HG02970 (cell line): Measurements from ENCODE around the gene FGF14.
"Not testable (repeated sequence)": the region's sequence is repeated elsewhere in the genome, so short reads cannot be mapped to it uniquely, and the experiment has no call there.

Experiments used
- ATAC-seq: cut with Tn5 transposase; IDR thresholded peaks from one replicate; pipeline ENCODE4 v1.9.1; 2021; ENCODE audit warnings: mild to moderate bottlenecking, moderate library complexity, moderate number of reproducible peaks; ENCODE audit not compliant: unreplicated experiment, low FRiP score

The FGF14 gene

DNA sequence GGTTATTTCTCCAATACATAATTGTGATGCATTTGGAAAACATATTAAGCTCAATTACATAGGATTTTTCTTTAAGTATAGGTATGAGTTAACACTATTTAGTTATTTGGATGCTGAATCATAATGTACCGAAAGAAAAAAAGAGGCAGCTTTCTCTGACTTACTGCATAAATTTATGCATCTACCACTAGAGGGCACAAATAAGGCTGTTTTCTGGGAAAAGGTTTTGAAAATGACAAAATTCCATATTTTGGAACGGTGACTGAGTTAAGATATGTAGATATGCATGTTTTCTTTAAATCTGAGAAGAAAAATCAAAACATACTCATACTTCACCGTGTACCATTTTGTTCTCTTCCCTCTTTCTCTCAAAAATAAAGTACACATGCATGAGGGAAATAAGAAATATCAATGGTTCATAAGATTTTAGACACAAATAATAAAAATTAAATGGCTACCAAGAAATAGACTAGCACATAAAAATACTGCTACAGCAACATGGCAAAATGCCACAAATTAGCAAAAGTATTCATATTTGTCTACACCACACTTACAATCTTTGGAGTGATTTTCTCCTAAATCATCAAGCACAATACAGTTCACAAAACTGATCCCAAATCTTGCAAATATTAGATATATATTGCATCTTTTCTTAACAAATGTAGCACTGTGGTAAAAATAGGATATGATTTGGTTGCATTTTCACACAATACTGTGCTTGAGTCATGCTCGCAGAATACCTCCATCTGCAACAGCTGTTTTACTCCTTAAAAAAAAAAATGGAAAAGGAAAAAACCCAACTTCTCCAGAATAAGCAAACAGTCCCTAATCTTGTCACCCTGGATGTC lies 260.0 kb downstream of the FGF14 start:
- no peak for ATAC-seq

GRCh38 chr13:102139626-102140025 lies 262.2 kb downstream of the FGF14 start:
- no peak for ATAC-seq

GRCh38 chr13:102138635-102139190 lies 263.1 kb downstream of the FGF14 start:
- ATAC-seq: no peak

DNA sequence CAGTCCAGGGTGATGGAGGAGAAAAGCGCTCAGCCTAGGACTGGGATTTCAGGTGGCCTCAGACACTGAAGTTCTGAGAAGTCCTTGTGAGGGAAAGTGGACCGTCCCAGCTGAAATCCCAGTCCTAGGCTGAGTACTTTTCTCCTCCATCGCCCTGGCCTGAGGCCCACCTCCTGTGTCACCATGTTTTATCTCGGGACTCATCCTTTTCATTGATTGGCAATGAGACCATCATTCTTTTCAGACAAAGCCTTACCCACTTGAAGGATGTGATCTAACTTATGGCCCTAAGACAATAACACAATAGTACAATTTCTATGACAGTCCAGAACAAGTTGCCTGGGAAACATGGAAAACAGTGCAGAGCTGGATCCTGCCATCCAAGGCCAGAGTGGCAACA lies 263.9 kb downstream of the FGF14 start:
- not testable (repeated sequence) for ATAC-seq

- ATAC-seq: no peak
Measured at GRCh38 chr13:102136735-102137296, 265.0 kb downstream of the FGF14 start.

DNA sequence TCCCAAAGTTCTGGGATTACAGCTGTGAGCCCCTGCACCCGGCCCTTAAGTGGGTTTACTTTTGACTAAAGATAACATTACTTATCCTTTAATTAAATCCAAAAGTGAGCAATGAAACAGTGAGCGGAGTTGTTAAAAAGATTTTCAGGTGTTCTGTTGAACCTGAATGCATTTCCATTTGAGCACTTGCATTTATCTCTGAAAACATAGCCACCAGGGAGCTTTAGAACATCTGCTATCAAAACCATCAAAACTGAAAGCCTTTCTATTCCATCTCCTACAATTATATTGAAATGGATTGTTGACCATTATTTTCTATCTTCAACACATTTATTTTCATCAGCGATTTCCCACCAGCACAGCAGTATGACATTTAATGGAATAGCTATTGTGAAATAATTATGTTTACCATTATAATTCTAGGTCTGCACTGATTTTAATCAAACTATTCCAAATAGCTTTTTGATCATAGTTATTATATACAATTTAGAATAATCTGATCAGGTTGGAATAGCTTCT lies 269.0 kb downstream of the FGF14 start:
- ATAC-seq: no peak

DNA sequence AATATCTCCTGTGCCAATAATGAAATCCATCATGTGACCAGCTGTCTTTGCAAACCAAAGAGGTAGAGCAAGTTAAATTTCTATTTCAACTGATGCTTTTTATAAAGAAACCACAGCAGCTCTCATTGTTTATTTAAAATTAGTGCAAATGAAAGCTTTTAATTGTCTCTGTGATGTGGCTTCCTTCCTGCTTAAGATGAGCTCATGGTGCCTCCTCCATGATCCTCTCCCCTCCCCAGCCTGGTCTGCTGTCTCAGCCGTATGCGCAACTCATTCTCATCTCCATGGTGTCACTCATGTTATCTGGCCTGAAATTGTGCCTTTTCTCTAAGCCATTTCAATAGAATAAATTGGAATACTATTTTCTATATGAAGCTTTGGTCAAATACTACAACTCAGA lies 270.6 kb downstream of the FGF14 start:
- ATAC-seq: no peak

DNA sequence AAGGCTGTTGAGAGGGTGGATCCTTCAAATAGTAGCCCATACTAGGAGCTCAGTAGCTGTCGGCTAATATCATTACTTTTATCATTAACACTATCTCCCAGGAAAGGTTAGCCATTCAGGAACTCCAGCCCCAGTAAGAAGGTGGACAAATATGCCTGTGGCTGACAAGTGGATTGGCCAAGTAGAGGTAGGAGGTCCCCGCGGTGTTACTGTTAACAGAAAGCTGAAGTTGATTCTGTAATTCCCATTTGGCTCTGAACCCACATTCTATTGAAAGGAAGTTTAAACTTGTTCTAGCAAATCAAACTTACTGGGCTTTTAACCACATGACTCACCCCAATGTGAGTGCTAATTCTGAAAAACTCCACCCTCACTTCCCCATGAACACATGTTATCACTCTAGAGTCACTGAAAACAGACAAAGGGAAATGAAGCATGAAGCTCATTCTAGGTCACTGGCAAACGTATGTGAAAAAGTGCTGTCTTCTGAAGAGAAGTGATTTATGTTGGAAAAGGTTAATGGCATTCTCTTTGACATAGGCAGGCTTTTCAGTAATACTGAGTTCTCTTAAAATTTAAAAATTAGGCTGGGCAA lies 273.5 kb downstream of the FGF14 start:
- no peak for ATAC-seq

DNA sequence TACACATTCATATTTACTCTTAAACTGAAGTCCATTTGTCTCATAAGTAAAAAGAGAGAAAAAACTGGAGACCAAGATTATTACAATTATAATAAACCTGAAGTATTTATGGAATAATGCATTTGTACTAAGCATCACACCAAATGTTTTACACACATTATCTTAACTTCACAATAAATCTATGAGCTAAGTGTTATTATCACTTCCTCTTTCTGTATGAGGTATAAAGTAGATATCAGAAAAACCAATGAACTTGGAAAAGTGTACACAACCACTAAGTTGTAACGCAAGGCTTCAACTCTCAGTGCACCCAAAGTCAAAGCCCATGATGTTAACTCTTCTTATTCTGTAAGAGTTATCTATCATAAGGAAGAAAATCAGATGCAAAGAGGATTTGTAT lies 274.7 kb downstream of the FGF14 start:
- ATAC-seq: no peak

DNA sequence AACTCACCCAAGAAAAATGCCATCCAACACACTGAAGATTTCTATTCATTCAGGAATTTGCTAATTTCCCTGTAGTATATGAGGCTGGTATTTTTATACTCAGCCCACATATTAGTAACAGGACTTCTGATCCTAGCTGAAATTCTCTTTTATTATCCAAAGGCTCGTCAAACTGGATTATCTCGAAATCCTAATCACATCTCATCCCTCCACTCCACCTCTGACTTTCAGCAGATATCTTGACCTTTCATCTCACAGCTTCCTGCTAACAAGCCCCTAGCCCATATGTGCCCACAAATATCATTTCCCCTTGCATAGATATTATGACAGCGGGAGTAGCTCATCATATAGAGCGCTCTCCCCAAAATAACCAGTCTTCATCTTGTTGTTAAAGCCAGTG lies 279.7 kb downstream of the FGF14 start:
- no peak for ATAC-seq

DNA sequence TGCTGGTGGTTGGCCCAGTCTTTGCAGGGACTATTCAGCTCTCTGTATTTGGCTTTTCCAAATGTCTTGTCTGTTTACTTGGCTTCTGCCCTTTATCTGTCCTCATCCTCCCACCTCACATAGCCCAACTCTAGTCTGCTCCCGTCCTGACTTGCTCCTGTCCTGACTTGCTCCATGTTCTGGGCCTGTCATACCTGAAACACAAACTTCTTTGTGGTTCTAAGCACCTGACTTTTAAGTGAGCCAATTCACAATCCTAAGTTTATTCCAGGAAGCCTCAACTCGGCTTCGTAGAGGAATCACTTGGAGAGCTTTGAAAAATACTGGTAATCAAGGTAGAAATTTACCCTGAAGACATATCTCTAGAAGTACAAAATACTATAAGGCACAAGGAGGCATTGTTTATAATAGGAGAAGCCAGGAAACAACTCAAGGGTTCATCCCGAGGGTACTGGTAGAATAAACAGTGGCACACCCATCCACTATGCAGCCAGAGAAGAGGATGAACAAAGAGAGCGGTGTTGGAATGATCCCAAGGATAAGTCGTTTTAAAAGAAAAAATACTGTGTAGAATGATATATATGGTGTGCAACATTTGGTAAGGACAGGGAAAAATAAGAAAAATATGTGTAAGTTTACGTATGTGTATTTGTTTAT lies 284.5 kb downstream of the FGF14 start:
- no peak for ATAC-seq

- ATAC-seq: no peak
Measured at GRCh38 chr13:102103469-102103868, 298.4 kb downstream of the FGF14 start.

GRCh38 chr13:102100234-102100633 lies 301.6 kb downstream of the FGF14 start:
- no peak for ATAC-seq

- ATAC-seq: no peak
Measured at GRCh38 chr13:102097708-102098107, 304.1 kb downstream of the FGF14 start.

GRCh38 chr13:102093288-102093687 lies 308.6 kb downstream of the FGF14 start:
- ATAC-seq: not testable (repeated sequence)

DNA sequence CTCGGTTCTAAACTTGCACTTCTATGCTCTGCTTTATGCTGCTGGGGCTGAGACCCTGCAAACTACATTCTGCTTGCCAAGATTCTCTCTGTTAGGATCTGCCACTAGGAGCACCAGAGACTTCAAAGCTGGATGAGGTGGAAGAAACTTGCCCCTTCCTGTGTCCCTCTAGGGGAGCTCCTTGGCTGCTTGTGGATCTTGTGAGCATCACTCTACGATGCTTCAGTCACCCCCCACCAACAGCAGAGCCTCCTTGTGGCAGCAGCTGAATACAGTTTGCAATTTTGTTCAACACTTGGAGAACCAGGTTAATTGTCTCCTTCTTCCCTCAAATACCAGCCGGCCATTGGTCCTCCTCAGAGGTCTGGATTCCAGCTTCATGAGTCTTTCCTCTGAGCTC lies 310.6 kb downstream of the FGF14 start:
- no peak for ATAC-seq

DNA sequence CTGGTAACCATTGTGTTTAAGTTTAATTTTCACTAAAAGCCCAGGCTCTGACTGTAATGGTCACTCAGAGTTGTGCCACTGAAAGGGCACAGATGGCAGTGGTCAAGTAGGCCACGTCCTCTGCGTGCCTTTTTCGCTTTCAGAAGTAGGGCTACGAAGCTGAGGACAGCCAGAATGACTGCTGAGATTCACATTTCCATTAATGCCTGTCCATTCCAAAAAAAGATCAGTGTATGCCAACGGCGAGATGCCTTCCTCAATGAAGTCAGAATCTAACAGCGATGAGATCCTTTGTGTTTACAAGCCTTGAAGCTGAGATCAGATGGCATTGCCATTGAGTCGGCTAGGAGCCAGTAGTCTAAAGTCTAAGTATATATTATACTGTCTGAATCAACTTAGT lies 311.3 kb downstream of the FGF14 start:
- no peak for ATAC-seq

- ATAC-seq: no peak
Measured at GRCh38 chr13:102089722-102090121, 312.1 kb downstream of the FGF14 start.

DNA sequence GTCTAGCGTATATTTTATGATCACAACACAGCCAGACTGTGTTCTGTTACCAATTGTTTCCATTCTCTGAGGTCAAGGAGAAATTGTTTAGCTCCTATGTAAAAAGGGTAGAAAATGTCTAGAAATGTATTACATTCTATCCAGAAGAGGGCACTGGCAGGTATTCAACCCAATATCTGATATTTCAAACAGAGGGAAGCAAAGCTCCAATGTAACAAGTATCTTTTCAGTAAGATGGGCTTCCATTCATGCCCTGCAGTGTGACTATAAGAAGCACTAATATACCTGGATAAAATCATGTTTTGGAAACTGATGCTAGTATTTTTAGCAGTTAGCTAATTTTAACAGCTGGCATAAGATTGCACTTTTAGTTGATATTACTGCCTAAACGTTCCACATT lies 312.7 kb downstream of the FGF14 start:
- no peak for ATAC-seq

DNA sequence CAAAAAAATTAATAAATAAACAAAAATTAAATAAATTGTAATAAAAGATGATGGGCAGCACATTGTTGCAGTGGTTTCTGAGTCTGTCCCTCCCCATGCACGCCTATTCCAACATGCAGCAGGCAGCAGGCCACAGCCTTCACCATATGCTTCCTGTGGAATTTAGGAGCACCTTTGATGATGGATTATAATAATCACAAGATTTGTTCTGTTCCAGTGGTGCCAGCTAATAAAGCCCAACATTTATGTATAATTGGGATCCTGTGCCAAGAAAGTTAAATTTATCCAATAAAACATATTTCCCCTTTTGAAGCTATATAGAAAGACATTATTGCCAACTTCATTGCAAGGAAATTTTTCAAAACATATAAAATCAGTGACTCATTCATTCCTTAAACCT lies 328.6 kb downstream of the FGF14 start:
- ATAC-seq: no peak

DNA sequence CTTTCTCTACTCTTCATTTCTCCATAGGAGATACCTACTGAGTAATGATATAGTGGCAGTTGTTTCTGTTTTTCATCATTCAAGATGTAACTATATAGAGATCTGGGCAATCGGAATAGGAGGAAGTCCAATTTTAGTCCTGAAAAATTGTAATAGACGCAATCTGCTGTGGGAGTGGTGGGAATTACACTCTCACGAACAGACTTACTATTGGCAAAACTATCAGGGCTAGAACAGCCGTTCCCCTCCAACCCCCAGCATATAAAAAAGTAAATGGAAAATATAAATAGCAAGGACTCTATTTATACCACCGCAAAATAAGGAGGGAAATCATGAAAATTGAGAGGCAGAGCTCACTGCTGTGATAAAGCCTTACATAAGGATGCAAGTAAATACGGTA lies 330.1 kb downstream of the FGF14 start:
- ATAC-seq: no peak
